HUES6 (cell line): ENCODE measurements around the gene RGN.

Experiments
- H3K27ac ChIP-seq: 2 replicates; pipeline ENCODE4 v1.7.0; 2013; ENCODE audit warnings: low read depth, mild to moderate bottlenecking, low read length, inconsistent platforms
- H3K27me3 ChIP-seq: 2 replicates; pipeline ENCODE4 v1.6.1; 2013; ENCODE audit warnings: low read length; ENCODE audit not compliant: control insufficient read depth, insufficient read depth
- H3K36me3 ChIP-seq: 2 replicates; pipeline ENCODE4 v1.6.1; 2013; ENCODE audit warnings: low read length; ENCODE audit not compliant: control insufficient read depth, insufficient read depth
- H3K4me1 ChIP-seq: 2 replicates; pipeline ENCODE4 v1.6.1; 2013; ENCODE audit warnings: low read length; ENCODE audit not compliant: control insufficient read depth, insufficient read depth
- H3K4me3 ChIP-seq: 2 replicates; pipeline ENCODE4 v1.5.1; 2013; ENCODE audit warnings: low read depth, low read length
- H3K9ac ChIP-seq: one replicate; pipeline ENCODE4 v1.6.1; 2013; ENCODE audit warnings: mild to moderate bottlenecking, low read length
- H3K9me3 ChIP-seq: 2 replicates; pipeline ENCODE4 v1.6.1; 2013; ENCODE audit warnings: low read depth, low read length; ENCODE audit not compliant: control insufficient read depth, insufficient read depth

The RGN gene

GRCh38 chrX:47078129-47079043 lies at the start of gene RGN:
TSS of gene RGN (plus strand) at chrX:47078443. CDS start at chrX:47081145, 2,702 bp downstream.
- H3K27ac ChIP-seq: no peak within 1 kb of the TSS
- H3K27me3 ChIP-seq: no peaks in the 10 kb centered on the region
- no peaks in the 10 kb centered on the region; the same call in 1 of the 2 replicates for H3K9me3 ChIP-seq
- H3K4me3 ChIP-seq: peak within 1 kb of the TSS; percentile 50
- H3K9ac ChIP-seq: no peak within 1 kb of the TSS
- H3K36me3 ChIP-seq: no peaks in the 10 kb centered on the region
- H3K4me1 ChIP-seq: no peaks in the 10 kb centered on the region; the same call in 1 of the 2 replicates

- no peak overlapping the region for H3K27ac ChIP-seq
- H3K27me3 ChIP-seq: no peaks in the 10 kb centered on the region
- no peak overlapping the region for H3K9ac ChIP-seq
- H3K4me1 ChIP-seq: no peaks in the 10 kb centered on the region
- no peak overlapping the region for H3K4me3 ChIP-seq
- no peaks in the 10 kb centered on the region for H3K9me3 ChIP-seq
- peaks cover 39% of the 10 kb centered on the region for H3K36me3 ChIP-seq
Observed at GRCh38 chrX:47030339-47030738, 47.9 kb upstream of the RGN start.

GRCh38 chrX:47047989-47048388 lies 30.3 kb upstream of the RGN start:
- Histone ChIP-seq H3K27ac (no peak overlapping the region), H3K9me3 (no peaks in the 10 kb centered on the region), H3K9ac (no peak overlapping the region), H3K36me3 (peaks cover 4% of the 10 kb centered on the region), H3K4me3 (no peak overlapping the region), H3K4me1 (no peaks in the 10 kb centered on the region; the same call in 1 of the 2 replicates), H3K27me3 (no peaks in the 10 kb centered on the region)

- Histone ChIP-seq H3K9me3 (no peaks in the 10 kb centered on the region; the same call in 1 of the 2 replicates), H3K4me1 (no peaks in the 10 kb centered on the region), H3K27ac (no peak overlapping the region), H3K4me3 (no peak overlapping the region), H3K36me3 (peaks cover 38% of the 10 kb centered on the region), H3K9ac (no peak overlapping the region), H3K27me3 (no peaks in the 10 kb centered on the region)
Observed at GRCh38 chrX:47059142-47059874, 18.9 kb upstream of the RGN start.

GRCh38 chrX:47060708-47061107 lies 17.5 kb upstream of the RGN start:
- Histone ChIP-seq H3K27me3 (no peaks in the 10 kb centered on the region), H3K9ac (no peak overlapping the region), H3K27ac (no peak overlapping the region), H3K4me3 (no peak overlapping the region), H3K4me1 (no peaks in the 10 kb centered on the region), H3K9me3 (no peaks in the 10 kb centered on the region; the same call in 1 of the 2 replicates), H3K36me3 (peaks cover 31% of the 10 kb centered on the region)

- Histone ChIP-seq H3K27me3 (no peaks in the 10 kb centered on the region), H3K36me3 (peaks cover 26% of the 10 kb centered on the region), H3K9me3 (no peaks in the 10 kb centered on the region; the same call in 1 of the 2 replicates), H3K27ac (no peak overlapping the region), H3K9ac (no peak overlapping the region), H3K4me3 (no peak overlapping the region), H3K4me1 (no peaks in the 10 kb centered on the region)
Observed at GRCh38 chrX:47061238-47061919, 16.9 kb upstream of the RGN start.

- Histone ChIP-seq H3K36me3 (peaks cover 9% of the 10 kb centered on the region), H3K4me3 (no peak overlapping the region), H3K27me3 (no peaks in the 10 kb centered on the region), H3K9me3 (no peaks in the 10 kb centered on the region; the same call in 1 of the 2 replicates), H3K9ac (no peak overlapping the region), H3K4me1 (no peaks in the 10 kb centered on the region), H3K27ac (no peak overlapping the region)
Observed at GRCh38 chrX:47063179-47063578, 15.1 kb upstream of the RGN start.

GRCh38 chrX:47068214-47068613 lies 10.0 kb upstream of the RGN start:
- no peaks in the 10 kb centered on the region; the same call in 1 of the 2 replicates for H3K9me3 ChIP-seq

GRCh38 chrX:47068720-47069119 lies 9.5 kb upstream of the RGN start:
- Histone ChIP-seq H3K27me3 (no peaks in the 10 kb centered on the region), H3K4me3 (no peak overlapping the region), H3K9ac (no peak overlapping the region), H3K4me1 (no peaks in the 10 kb centered on the region), H3K9me3 (no peaks in the 10 kb centered on the region), H3K27ac (no peak overlapping the region), H3K36me3 (no peaks in the 10 kb centered on the region)

More at GRCh38 chrX:47068214-47068613, 10.0 kb upstream of the RGN start:
- no peak overlapping the region for H3K9ac ChIP-seq
- H3K4me1 ChIP-seq: no peaks in the 10 kb centered on the region
- H3K27me3 ChIP-seq: no peaks in the 10 kb centered on the region
- H3K36me3 ChIP-seq: no peaks in the 10 kb centered on the region
- H3K27ac ChIP-seq: no peak overlapping the region
- H3K4me3 ChIP-seq: no peak overlapping the region

- Histone ChIP-seq H3K4me1 (no peaks in the 10 kb centered on the region; the same call in 1 of the 2 replicates), H3K9ac (no peak overlapping the region), H3K36me3 (no peaks in the 10 kb centered on the region), H3K27me3 (no peaks in the 10 kb centered on the region), H3K9me3 (no peaks in the 10 kb centered on the region; the same call in 1 of the 2 replicates), H3K27ac (no peak overlapping the region), H3K4me3 (no peak overlapping the region)
Observed at GRCh38 chrX:47080215-47080914, 2.1 kb downstream of the RGN start.
